Thyroid gland (tissue), 4 donors: Measurements from ENCODE around the gene C1orf232. TPM values are rescaled to one million over a fixed set of nuclear protein-coding genes. Genes with fewer than 3 reads are reported as not detected.

Experiments used
- DNase-seq, 2 donors: peaks; one replicate each; pipeline ENCODE4 v3.0.0-alpha.2; 2019
- H3K27ac ChIP-seq, 3 donors: fragments of 200-600 bp; sonication (generic); 1 replicate in 2 of 3; 2 replicates in 1 of 3; pipeline ENCODE4 v1.5.1; 2016 to 2019; ENCODE audit warnings: mild to moderate bottlenecking in 1 of 3, moderate library complexity in 1 of 3
- H3K27me3 ChIP-seq: fragments of 200-600 bp; sonication (generic); one replicate; pipeline ENCODE4 v1.5.1; 2019
- H3K36me3 ChIP-seq, 2 donors: fragments of 200-600 bp; sonication (generic); one replicate each; pipeline ENCODE4 v1.5.1; 2016 to 2019
- H3K4me1 ChIP-seq, 2 donors: fragments of 200-600 bp; sonication (generic); one replicate each; pipeline ENCODE4 v1.5.1; 2017 to 2019
- H3K4me3 ChIP-seq, 3 donors: fragments of 200-600 bp; sonication (generic); replicated peaks in 1 of 3; 1 replicate in 2 of 3; 2 replicates in 1 of 3; pipeline ENCODE4 v1.5.1; 2016; ENCODE audit warnings: mild to moderate bottlenecking in 1 of 3
- H3K9me3 ChIP-seq: fragments of 200-600 bp; sonication (generic); one replicate; pipeline ENCODE4 v1.5.1; 2017
- CTCF ChIP-seq, 6 experiments: fragments of 200-600 bp in 3 of 6; fragments of 450-650 bp in 3 of 6; sonication (generic) in 3 of 6; IDR thresholded peaks; one replicate each; pipeline ENCODE4 v1.5.1; 2016 to 2019; ENCODE audit warnings: antibody characterized with exemption in 6 of 6, mild to moderate bottlenecking in 2 of 6, inconsistent platforms in 1 of 6, moderate library complexity in 1 of 6
- POLR2A ChIP-seq, 2 donors: fragments of 450-650 bp; IDR thresholded peaks; one replicate each; pipeline ENCODE4 v1.6.1; 2017; ENCODE audit warnings: antibody characterized with exemption in 2 of 2, mild to moderate bottlenecking in 2 of 2, moderate library complexity in 1 of 2
- WGBS, 2 donors: methylation state at CpG; one replicate each; pipeline ENCODE4 v1.1.5; 2017; 5-methylcytosine and 5-hydroxymethylcytosine counted together
- intact Hi-C: fragments of 100-400 bp; cut with DNase I; formaldehyde crosslinking; loops from one replicate; pipeline ENCODE4 v1.15.1; 2023
- total RNA-seq, 4 donors: library from RNA; depleted of rRNA; stranded (reverse); fragments of >200 nt; gene quantifications; one replicate each; pipeline ENCODE4 v1.2.3, GENCODE V29; 2016

The C1orf232 gene
- total RNA-seq, 4 donors from 2014 or later: not detected

GRCh38 chr1:26138974-26139558 lies 29.7 kb downstream of the C1orf232 start:
- DNase-seq: peak; percentile 66 to 74
- H3K4me3 ChIP-seq: no peak overlapping the region
- intact Hi-C loops: no loop called here
- TF ChIP-seq POLR2A (IDR thresholded peaks at IDR 0.05): peak in 1 of 2 donors; percentile 11
- no peak for TF ChIP-seq CTCF (IDR thresholded peaks at IDR 0.05)
- no peaks in the 10 kb centered on the region for H3K27me3 ChIP-seq
- no peaks in the 10 kb centered on the region for H3K9me3 ChIP-seq
- peaks cover 23 to 25% of the 10 kb centered on the region in 2 donors for H3K4me1 ChIP-seq
- WGBS, 2 donors: 20 to 21% methylated on average over 3 of the region's 3 CpGs
- H3K36me3 ChIP-seq: no peaks in the 10 kb centered on the region
- H3K27ac ChIP-seq: peak overlapping the region; percentile 41 to 74 (median 72)

DNA sequence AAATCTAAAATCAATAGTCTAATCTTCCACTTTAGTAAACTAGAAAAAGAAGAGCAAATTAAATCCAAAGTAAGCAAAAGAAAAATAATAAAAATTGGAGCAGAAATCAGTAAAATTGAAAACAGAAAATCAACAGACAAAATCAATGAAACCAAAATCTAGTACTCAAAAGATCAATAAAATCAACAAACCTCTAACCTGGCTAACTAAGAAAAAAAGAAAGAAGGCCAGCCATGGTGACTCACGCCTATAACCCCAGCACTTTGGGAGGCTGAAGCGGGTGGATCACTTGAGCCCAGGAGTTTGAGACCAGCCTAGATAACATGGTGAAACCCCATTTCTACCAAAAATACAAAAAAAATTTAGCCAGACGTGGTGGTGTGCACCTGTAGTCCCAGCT lies 34.3 kb downstream of the C1orf232 start:
- Histone ChIP-seq H3K4me1 (peaks cover 8 to 25% of the 10 kb centered on the region in 2 donors), H3K27me3 (no peaks in the 10 kb centered on the region), H3K36me3 (no peaks in the 10 kb centered on the region), H3K27ac (no peak overlapping the region), H3K9me3 (no peaks in the 10 kb centered on the region), H3K4me3 (no peak overlapping the region)
- WGBS, 2 donors: 88 to 93% methylated on average over 3 of the region's 3 CpGs
- TF ChIP-seq POLR2A (IDR thresholded peaks at IDR 0.05) (no peak), CTCF (IDR thresholded peaks at IDR 0.05) (no peak)
- no peak for DNase-seq
- intact Hi-C loops: no loop called here

DNA sequence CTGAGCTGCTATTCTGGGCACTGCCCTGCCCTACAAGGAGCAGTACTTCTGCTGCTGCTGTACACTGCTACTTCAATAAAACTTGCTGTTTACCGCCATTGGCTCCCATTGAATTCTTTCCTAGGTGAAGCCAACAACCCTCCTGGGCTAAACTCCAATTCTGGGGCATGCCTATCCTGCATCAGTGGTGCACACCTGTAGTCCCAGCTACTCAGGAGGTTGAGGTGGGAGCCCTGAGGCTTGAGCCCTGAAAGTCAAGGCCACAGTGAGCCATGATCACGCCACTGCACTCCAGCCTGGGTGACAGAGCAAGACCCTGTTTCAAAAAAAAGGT lies 36.0 kb downstream of the C1orf232 start:
- WGBS, 2 donors: 95 to 100% methylated on average over 2 of the region's 2 CpGs
- no peaks in the 10 kb centered on the region for H3K9me3 ChIP-seq
- no peaks in the 10 kb centered on the region for H3K36me3 ChIP-seq
- no peak overlapping the region for H3K27ac ChIP-seq
- TF ChIP-seq CTCF (IDR thresholded peaks at IDR 0.05) (no peak), POLR2A (IDR thresholded peaks at IDR 0.05) (no peak)
- peaks cover 14 to 28% of the 10 kb centered on the region in 2 donors for H3K4me1 ChIP-seq
- no peak overlapping the region for H3K4me3 ChIP-seq
- intact Hi-C loops: no loop called here
- H3K27me3 ChIP-seq: no peaks in the 10 kb centered on the region
- no peak for DNase-seq

DNA sequence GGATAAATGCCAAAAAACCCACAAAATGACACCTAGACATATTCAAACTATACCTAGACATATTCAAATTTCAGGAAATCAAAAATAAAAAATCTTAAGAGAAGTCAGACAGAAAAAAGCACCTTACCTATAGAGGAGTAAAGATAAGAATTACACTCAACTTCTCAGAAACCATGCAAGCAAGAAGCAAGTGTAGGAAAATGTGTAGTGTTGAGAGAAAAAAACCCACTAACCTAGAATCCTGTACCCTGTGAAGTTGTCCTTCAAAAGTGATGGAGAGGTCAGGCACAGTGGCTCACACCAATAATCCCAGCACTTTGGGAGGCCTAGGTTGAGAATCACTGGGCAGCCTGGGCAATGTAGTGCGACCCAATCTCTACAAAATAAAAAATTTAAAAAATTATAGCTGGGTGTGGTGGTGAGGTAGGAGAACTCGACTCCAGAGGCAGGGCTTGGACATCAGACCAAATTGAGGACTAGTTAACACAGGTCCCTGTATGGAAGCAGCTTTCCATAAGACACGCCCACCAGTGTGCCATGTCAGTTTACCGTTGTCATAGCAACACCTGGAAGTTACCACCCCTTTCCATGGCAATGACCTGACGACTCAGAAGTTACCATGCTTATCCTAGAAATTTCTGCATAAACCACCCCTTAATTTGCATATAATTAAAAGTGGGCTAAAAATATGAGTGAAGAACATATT lies 36.5 kb downstream of the C1orf232 start:
- Histone ChIP-seq H3K27me3 (no peaks in the 10 kb centered on the region), H3K27ac (no peak overlapping the region), H3K36me3 (no peaks in the 10 kb centered on the region), H3K9me3 (no peaks in the 10 kb centered on the region), H3K4me3 (no peak overlapping the region), H3K4me1 (peaks cover 15 to 32% of the 10 kb centered on the region in 2 donors)
- no peak for DNase-seq
- intact Hi-C loops: no loop called here
- 90 to 94% methylated on average over 5 of the region's 5 CpGs for WGBS, 2 donors
- TF ChIP-seq POLR2A (IDR thresholded peaks at IDR 0.05): no peak
- no peak for TF ChIP-seq CTCF (IDR thresholded peaks at IDR 0.05)

- no peaks in the 10 kb centered on the region for H3K36me3 ChIP-seq
- H3K27me3 ChIP-seq: no peaks in the 10 kb centered on the region
- no peaks in the 10 kb centered on the region for H3K9me3 ChIP-seq
- H3K4me3 ChIP-seq: no peak overlapping the region
- peaks cover 26 to 48% of the 10 kb centered on the region in 2 donors for H3K4me1 ChIP-seq
- no peak overlapping the region for H3K27ac ChIP-seq
- TF ChIP-seq POLR2A (IDR thresholded peaks at IDR 0.05): no peak
- TF ChIP-seq CTCF (IDR thresholded peaks at IDR 0.05): no peak
- DNase-seq: peak in 1 of 2 donors; percentile 21
- intact Hi-C loops: no loop called here
- WGBS, 2 donors: 29 to 38% methylated on average over 1 of the region's 1 CpG
These were observed 38.1 kb downstream of the C1orf232 start for GRCh38 chr1:26130695-26131094.
